DMS53 treated with DMSO at 0.1 percent for 48 hours (cell line): ENCODE data around the gene SLC41A3.

Source experiments
- DNase-seq: peaks from one replicate; lab custom pipeline; 2025; ENCODE audit not compliant: unreplicated experiment; lab: John Stamatoyannopoulos, UW

The SLC41A3 gene

GRCh38 chr3:126121074-126121473, 37.1 kb upstream of the SLC41A3 start:
- DNase-seq, result no peak

- DNase-seq, result no peak
These were observed 36.1 kb upstream of the SLC41A3 start for GRCh38 chr3:126119976-126120375.

- DNase-seq, result no peak
These were observed 35.2 kb upstream of the SLC41A3 start for GRCh38 chr3:126119008-126119675.

GRCh38 chr3:126118591-126118990, 34.7 kb upstream of the SLC41A3 start:
- DNase-seq, result no peak

- no peak for DNase-seq
These were observed 33.9 kb upstream of the SLC41A3 start for GRCh38 chr3:126117786-126118185.

- no peak for DNase-seq
These were observed 33.3 kb upstream of the SLC41A3 start for GRCh38 chr3:126117212-126117611.

- DNase-seq, result no peak
These were observed 32.6 kb upstream of the SLC41A3 start for GRCh38 chr3:126116526-126116925.

- no peak for DNase-seq
These were observed 30.8 kb upstream of the SLC41A3 start for GRCh38 chr3:126114443-126115386.

- DNase-seq, result no peak
These were observed 30.0 kb upstream of the SLC41A3 start for GRCh38 chr3:126113733-126114442.

- DNase-seq, result no peak
These were observed 29.3 kb upstream of the SLC41A3 start for GRCh38 chr3:126113238-126113555.

GRCh38 chr3:126112531-126113237, 28.8 kb upstream of the SLC41A3 start:
- DNase-seq, result no peak

GRCh38 chr3:126111566-126112475, 27.9 kb upstream of the SLC41A3 start:
- DNase-seq, result no peak

- DNase-seq, result no peak
These were observed 27.2 kb upstream of the SLC41A3 start for GRCh38 chr3:126111126-126111551.

- no peak for DNase-seq
These were observed 26.7 kb upstream of the SLC41A3 start for GRCh38 chr3:126110431-126111125.

- no peak for DNase-seq
These were observed 25.9 kb upstream of the SLC41A3 start for GRCh38 chr3:126109880-126110235.

- DNase-seq, result no peak
These were observed 25.4 kb upstream of the SLC41A3 start for GRCh38 chr3:126109146-126109879.

GRCh38 chr3:126108676-126109050, 24.7 kb upstream of the SLC41A3 start:
- DNase-seq, result no peak

GRCh38 chr3:126107957-126108675, 24.2 kb upstream of the SLC41A3 start:
- DNase-seq, result no peak
